Omental fat pad (tissue), 4 donors: ENCODE results near the gene KIAA1549. TPM values are rescaled to one million over a fixed set of nuclear protein-coding genes. Genes with fewer than 3 reads are reported as not detected.

Experiments used
- ATAC-seq: fragments of 150-250 bp; one replicate; pipeline ENCODE4 v1.9.1; 2016; ENCODE audit warnings: mild to moderate bottlenecking, moderate library complexity; ENCODE audit not compliant: low FRiP score
- DNase-seq: peaks from one replicate; pipeline ENCODE4 v3.0.0-alpha.2; 2019; ENCODE audit warnings: low spot score
- CTCF ChIP-seq, 3 donors: fragments of 450-650 bp; IDR thresholded peaks; one replicate each; pipeline ENCODE4 v1.5.1; 2016 to 2017; ENCODE audit warnings: antibody characterized with exemption in 3 of 3, mild to moderate bottlenecking in 3 of 3, moderate library complexity in 2 of 3
- total RNA-seq, 4 donors: library from RNA; depleted of rRNA; stranded (reverse); fragments of >200 nt; gene quantifications; one replicate each; pipeline ENCODE4 v1.1.0, GENCODE V29; 2016

The KIAA1549 gene
- total RNA-seq, 4 donors from 2014 or later: 1.2 to 1.6 (median 1.4) TPM

DNA sequence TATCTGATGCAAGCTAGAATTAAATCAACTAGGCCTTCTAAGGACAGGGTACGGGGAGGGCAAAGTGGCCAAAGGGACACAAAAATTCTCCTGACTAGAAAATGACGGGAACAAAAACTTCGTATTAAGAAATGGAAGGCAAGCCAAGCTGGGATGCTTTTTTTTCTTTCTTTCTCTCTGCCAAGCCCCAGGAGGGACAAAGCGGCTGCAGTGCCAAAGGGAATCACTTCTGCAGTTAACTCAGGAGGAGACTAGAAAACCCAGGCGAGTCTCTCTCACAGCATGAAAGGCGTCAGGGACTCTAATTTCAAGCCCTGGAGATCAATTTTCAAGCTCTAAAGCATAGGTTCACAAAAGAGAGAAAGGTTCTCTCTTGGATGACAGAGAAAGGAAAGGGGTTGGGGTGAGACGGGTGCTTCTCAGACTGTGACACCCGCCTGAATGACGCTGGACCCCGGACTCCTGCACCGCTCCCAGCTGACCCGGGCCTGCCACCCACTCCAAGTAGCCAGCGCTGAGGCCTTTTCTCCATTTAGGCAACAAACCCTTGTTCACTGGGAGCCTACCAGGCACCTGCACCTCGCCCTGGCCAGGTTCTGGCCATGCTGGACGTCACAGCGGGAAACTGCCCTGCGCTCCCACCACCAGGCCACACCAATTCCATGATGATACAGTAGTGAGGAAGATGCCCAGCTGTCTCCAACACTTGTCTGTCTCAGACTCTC, 56.5 kb downstream of the KIAA1549 start:
- no peak for TF ChIP-seq CTCF (IDR thresholded peaks at IDR 0.05)
- DNase-seq (no peak), ATAC-seq (no peak)

- DNase-seq (no peak), ATAC-seq (no peak)
- no peak for TF ChIP-seq CTCF (IDR thresholded peaks at IDR 0.05)
Measured at GRCh38 chr7:138921277-138921676, 59.9 kb downstream of the KIAA1549 start.

DNA sequence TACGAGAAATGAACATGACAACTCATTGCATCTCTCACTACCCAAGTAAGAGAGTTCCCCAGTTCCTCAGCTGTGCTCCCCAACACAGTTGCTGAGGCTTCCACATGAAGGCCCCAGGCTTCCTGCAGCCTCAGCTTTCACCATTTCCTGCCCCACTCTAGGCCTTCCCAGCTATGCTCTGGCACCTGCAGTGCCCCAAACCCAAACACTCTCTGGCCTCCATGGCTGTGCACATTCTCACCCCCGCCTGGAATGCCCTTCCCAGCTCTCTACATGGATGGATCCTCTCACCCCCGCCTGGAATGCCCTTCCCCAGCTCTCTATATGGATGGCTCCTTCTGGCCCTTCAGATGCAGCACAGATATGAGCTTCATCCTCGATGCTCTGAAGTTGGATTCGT, 61.3 kb downstream of the KIAA1549 start:
- DNase-seq (no peak), ATAC-seq (no peak)
- TF ChIP-seq CTCF (IDR thresholded peaks at IDR 0.05): no peak

GRCh38 chr7:138919216-138919615, 62.0 kb downstream of the KIAA1549 start:
- ATAC-seq: no peak
- no peak for TF ChIP-seq CTCF (IDR thresholded peaks at IDR 0.05)
- no peak for DNase-seq

DNA sequence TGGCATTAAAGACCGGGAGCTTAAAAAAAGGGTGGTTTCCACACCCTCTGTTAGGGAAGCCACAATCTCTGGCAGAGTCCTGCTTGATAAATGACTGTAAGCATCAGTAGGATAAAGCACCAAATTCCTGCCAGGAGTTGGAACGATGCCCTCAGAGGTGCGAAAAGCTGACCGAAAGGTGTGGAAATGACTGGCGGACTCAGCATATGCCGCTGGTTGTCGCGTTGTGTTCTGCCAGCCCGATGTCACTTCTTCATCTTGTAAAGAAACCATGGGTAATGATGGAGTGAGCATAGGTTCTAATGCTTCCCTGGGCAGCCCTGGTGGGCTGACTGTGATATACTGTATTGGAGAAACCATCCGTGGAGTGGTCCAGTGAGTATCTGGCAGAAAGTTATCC, 62.4 kb downstream of the KIAA1549 start:
- no peak for TF ChIP-seq CTCF (IDR thresholded peaks at IDR 0.05)
- ATAC-seq: no peak
- DNase-seq: no peak

GRCh38 chr7:138918176-138918575, 63.0 kb downstream of the KIAA1549 start:
- no peak for TF ChIP-seq CTCF (IDR thresholded peaks at IDR 0.05)
- DNase-seq (no peak), ATAC-seq (no peak)

GRCh38 chr7:138917771-138918170, 63.4 kb downstream of the KIAA1549 start:
- DNase-seq (no peak), ATAC-seq (no peak)
- no peak for TF ChIP-seq CTCF (IDR thresholded peaks at IDR 0.05)
